SIG-M5 treated with dmso at 0.1 percent for 504 hours (cell line): Measurements from ENCODE around the gene RCC1.
"Not testable (repeated sequence)": the region's sequence is repeated elsewhere in the genome, so short reads cannot be mapped to it uniquely, and the experiment has no call there.

ENCODE experiments used
- DNase-seq: peaks from one replicate; lab custom pipeline; 2025; ENCODE audit not compliant: unreplicated experiment; lab: John Stamatoyannopoulos, UW

Gene RCC1

GRCh38 chr1:28586585-28587391 lies 80.9 kb downstream of the RCC1 start:
- not testable (repeated sequence) for DNase-seq
